ENCODE measurements around the gene FBXL13.

DNA sequence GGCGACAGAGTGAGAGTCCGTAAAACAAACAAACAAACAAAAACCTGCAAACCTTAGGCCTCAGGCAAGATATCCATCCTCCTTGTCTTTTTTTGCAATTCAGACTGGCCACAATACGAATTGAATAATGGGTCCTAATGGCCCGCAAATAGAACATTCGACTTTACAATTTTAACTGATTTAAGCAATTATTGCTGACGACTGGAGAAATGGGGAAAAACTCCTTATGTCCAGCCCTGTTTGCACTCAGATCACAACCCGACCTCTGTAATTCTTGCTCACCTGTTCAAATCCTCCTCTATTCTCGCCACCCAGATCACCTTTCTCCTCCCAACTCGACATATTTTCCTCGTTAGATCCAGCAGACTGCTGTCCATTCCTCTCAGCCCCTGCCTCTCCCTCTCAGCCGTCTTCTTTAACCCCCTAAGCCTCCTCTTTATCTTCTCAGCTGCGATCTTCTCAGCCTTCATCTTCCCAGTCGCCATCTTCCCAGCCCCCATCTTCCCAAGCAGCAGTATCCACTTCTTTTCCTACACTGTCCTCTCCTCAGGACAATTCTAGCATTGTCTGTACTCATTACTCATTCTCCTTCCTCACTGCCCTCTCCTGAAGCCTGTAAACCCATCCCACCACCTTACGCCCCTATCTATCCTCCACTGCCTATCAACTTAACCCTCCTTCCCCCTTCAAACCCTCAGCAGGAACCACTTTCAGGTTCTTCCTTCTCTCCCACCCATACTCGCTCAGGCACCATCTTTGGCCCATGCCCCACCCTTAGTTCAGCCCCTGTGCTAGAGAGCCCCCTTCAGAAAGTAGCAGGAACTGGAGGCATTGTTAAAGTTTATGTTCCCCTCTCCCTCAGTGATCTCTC is 100.0 kb downstream of the FBXL13 start:
- TF ChIP-seq, protein P1, sequence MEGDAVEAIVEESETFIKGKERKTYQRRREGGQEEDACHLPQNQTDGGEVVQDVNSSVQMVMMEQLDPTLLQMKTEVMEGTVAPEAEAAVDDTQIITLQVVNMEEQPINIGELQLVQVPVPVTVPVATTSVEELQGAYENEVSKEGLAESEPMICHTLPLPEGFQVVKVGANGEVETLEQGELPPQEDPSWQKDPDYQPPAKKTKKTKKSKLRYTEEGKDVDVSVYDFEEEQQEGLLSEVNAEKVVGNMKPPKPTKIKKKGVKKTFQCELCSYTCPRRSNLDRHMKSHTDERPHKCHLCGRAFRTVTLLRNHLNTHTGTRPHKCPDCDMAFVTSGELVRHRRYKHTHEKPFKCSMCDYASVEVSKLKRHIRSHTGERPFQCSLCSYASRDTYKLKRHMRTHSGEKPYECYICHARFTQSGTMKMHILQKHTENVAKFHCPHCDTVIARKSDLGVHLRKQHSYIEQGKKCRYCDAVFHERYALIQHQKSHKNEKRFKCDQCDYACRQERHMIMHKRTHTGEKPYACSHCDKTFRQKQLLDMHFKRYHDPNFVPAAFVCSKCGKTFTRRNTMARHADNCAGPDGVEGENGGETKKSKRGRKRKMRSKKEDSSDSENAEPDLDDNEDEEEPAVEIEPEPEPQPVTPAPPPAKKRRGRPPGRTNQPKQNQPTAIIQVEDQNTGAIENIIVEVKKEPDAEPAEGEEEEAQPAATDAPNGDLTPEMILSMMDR (IDR thresholded peaks at IDR 0.05) = peak in 1 of 6 experiments; percentile 4
- no peak for TF ChIP-seq POLR2A (IDR thresholded peaks at IDR 0.05)
